CMK (cell line): ENCODE data around the gene LHPP.

ENCODE experiments used
- DNase-seq: peaks from one replicate; pipeline ENCODE4 v3.0.0-alpha.2; 2010; ENCODE audit warnings: low read depth

Gene LHPP

DNA sequence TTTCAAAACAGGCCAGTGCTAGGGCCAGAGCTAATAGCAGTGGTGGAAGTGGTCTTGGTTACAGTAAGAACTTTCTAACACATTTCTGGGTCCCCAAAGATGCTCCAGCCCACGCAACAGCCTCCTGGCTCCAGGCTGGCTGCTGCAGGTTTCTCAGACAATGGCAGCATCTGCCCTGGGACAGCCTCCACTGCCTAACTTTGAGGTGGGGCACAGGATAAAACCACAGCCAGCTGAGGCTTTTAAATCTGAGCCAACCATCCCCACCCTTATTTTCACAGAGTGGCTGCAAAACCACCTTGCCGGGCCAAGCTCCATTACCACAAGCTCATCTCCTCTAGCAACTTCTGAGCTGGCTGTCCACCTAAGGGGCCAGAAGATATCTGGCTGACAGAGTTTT lies 197.8 kb downstream of the LHPP start:
- DNase-seq: no peak

DNA sequence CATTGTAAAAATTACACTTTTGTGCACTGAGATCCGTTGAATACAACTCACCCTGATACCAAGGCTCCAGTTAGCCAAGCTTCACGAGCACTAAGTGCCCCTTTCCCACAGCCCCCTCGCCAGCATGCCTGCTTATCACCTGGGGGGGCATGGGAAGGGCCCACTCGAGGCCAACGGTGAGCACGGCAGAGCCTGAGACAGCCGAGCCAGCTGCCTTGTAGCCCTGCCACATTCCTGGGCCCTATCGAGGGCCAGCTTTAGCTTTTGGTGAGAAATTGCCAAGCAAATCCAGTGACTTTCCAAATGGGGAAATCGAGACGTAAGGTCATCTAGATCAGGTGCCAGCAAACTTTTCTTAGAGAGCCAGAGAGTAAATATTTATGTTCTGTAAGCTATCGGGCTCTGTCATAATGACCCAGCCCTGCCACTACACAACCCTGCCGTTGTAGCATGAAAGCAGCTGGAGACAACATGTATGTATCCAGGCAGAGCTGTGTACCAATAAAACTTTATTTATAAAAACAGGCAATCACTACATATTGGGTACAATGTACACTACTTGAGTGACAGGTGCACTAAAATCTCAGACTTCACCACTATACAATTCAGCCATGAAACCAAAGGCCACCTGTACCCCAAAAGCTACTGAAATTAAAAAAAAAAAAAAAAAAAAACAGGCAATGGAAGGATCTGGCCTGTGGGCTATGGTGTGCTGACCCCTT lies 198.9 kb downstream of the LHPP start:
- DNase-seq: no peak

- no peak for DNase-seq
Observed at GRCh38 chr10:124661660-124662180, 200.1 kb downstream of the LHPP start.

DNA sequence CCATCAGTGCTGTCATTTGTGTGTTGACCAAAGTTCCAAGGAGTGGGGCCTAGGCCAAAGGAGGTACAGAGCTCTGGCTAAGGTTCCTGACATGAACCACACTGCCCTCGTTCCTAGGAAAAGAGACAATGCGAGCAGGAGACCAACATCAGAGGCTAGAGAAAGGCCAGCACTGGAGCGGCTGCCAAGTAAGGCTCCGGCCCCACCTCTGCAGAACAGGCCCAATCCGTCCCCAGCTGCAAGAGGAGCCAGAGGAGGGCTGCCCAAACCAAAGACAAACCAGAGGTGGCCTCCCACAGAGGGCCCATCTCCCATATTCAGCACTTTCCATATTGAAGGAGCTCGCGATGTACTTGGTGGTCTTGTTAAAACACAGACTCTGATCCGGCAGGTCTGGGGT lies 201.6 kb downstream of the LHPP start:
- no peak for DNase-seq
